Fibroblast of skin of scalp (primary cell): Measurements from ENCODE around the gene CCDC59.

Source experiments
- DNase-seq: peaks from one replicate; pipeline ENCODE4 v3.0.0-alpha.2; 2013

Gene CCDC59

DNA sequence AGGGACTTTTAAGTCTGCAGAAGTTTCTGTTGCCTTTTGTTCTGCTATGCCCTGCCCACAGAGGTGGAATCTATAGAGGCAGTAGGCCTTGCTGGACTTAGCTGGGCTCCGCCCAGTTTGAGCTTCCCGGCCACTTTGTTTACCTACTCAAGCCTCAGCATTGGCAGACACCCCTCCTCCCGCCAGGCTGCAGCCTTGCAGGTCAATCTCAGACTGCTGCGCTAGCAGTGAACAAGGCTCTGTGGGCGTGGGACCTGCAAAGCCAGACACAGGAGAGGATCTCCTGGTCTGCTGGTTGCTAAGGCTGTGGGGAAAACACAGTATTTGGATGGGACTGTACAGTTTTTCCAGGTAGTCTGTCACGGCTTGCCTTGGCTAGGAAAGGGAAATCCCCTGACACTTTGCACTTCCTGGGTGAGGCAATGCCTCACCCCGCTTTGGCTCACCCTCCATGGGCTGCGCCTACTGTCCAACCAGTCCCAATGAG lies 43.7 kb downstream of the CCDC59 start:
- no peak for DNase-seq
